WTC11 (cell line): Measurements from ENCODE around the gene OPN1SW. TPM values are rescaled to one million over a fixed set of nuclear protein-coding genes. Genes with fewer than 3 reads are reported as not detected.

Source experiments
- ATAC-seq: fragments of 200-7000 bp; cut with Tn5 transposase; 2 replicates; pipeline ENCODE4 v1.10.0; 2021; ENCODE audit warnings: mild to moderate bottlenecking, moderate library complexity
- CTCF ChIA-PET: fragments of 300-600 bp; sonication (Branson Sonifier 250); formaldehyde crosslinking; loops from one replicate; lab custom pipeline; 2021; ENCODE audit warnings: antibody characterized with exemption; lab: Charles Lee
- POLR2A ChIA-PET: fragments of 350-600 bp; sonication (Branson Sonifier 250); formaldehyde crosslinking; loops from one replicate; lab custom pipeline; 2021; ENCODE audit warnings: antibody characterized with exemption; lab: Charles Lee
- DNase-seq: peaks from one replicate; pipeline ENCODE4 v3.0.0; 2021; ENCODE audit warnings: low spot score
- H3K27ac Mint-ChIP-seq: 2 replicates; pipeline ENCODE4 v1.8.0; 2021; ENCODE audit warnings: mixed read lengths
- H3K27me3 Mint-ChIP-seq: 2 replicates; pipeline ENCODE4 v1.8.0; 2021; ENCODE audit warnings: low read depth, mild to moderate bottlenecking, moderate library complexity, mixed read lengths
- H3K36me3 Mint-ChIP-seq: 2 replicates; pipeline ENCODE4 v1.8.0; 2021; ENCODE audit warnings: mixed read lengths
- H3K4me1 Mint-ChIP-seq: 2 replicates; pipeline ENCODE4 v1.8.0; 2022; ENCODE audit warnings: mixed read lengths
- H3K4me3 Mint-ChIP-seq: 2 replicates; pipeline ENCODE4 v1.8.0; 2021; ENCODE audit warnings: mild to moderate bottlenecking, moderate library complexity, mixed read lengths
- H3K9me3 Mint-ChIP-seq: 2 replicates; pipeline ENCODE4 v1.8.0; 2021; ENCODE audit warnings: mixed read lengths
- ATF1 ChIP-seq: sonication (generic); formaldehyde crosslinking; IDR thresholded peaks from 2 replicates; pipeline ENCODE4 v1.8.1; 2023; ENCODE audit warnings: mild to moderate bottlenecking, moderate library complexity, missing genetic modification reagents
- CREB1 ChIP-seq: sonication (generic); formaldehyde crosslinking; IDR thresholded peaks from 2 replicates; pipeline ENCODE4 v1.8.0; 2023; ENCODE audit warnings: mild to moderate bottlenecking, missing genetic modification reagents
- FOXP1 ChIP-seq: sonication (generic); formaldehyde crosslinking; IDR thresholded peaks from 2 replicates; pipeline ENCODE4 v1.8.0; 2022; ENCODE audit warnings: missing genetic modification reagents, mild to moderate bottlenecking, moderate library complexity, borderline replicate concordance
- GABPB1 ChIP-seq: sonication (generic); formaldehyde crosslinking; IDR thresholded peaks from 2 replicates; pipeline ENCODE4 v1.8.1; 2023; ENCODE audit warnings: mild to moderate bottlenecking, missing genetic modification reagents
- GTF2I ChIP-seq: fragments of 250-450 bp; sonication (Bioruptor Pico); conservative IDR thresholded peaks from 2 replicates; pipeline ENCODE4 v1.4.0; 2021; ENCODE audit warnings: mild to moderate bottlenecking
- PRRX2 ChIP-seq: fragments of 250-450 bp; sonication (Bioruptor Pico); IDR thresholded peaks from 2 replicates; pipeline ENCODE4 v1.8.0; 2021; ENCODE audit warnings: mild to moderate bottlenecking
- TEAD4 ChIP-seq: sonication (generic); formaldehyde crosslinking; IDR thresholded peaks from 2 replicates; pipeline ENCODE4 v1.8.0; 2022; ENCODE audit warnings: mild to moderate bottlenecking, missing genetic modification reagents
- ZNF263 ChIP-seq: sonication (generic); formaldehyde crosslinking; IDR thresholded peaks from 2 replicates; pipeline ENCODE4 v1.8.1; 2022; ENCODE audit warnings: low read depth, mild to moderate bottlenecking, moderate library complexity, missing genetic modification reagents
- total RNA-seq: library from RNA; stranded (reverse); gene quantifications from 3 replicates; pipeline ENCODE4 v1.2.3, GENCODE V29; 2021
- TF ChIP-seq, protein P1 (sequence below): sonication (generic); formaldehyde crosslinking; IDR thresholded peaks from 2 replicates; pipeline ENCODE4 v1.8.0; 2022; ENCODE audit warnings: mild to moderate bottlenecking, missing genetic modification reagents
- TF ChIP-seq, protein P2 (sequence below): sonication (generic); formaldehyde crosslinking; IDR thresholded peaks from 2 replicates; pipeline ENCODE4 v1.8.0; 2022; ENCODE audit warnings: mild to moderate bottlenecking, missing genetic modification reagents
- TF ChIP-seq, protein P3 (sequence below): sonication (generic); formaldehyde crosslinking; IDR thresholded peaks from 2 replicates; pipeline ENCODE4 v1.8.1; 2023; ENCODE audit warnings: mild to moderate bottlenecking, missing genetic modification reagents, moderate library complexity
- TF ChIP-seq, protein P4 (sequence below): sonication (generic); formaldehyde crosslinking; IDR thresholded peaks from 2 replicates; pipeline ENCODE4 v1.8.1; 2022; ENCODE audit warnings: low read depth, mild to moderate bottlenecking, moderate library complexity, missing genetic modification reagents, borderline replicate concordance
- TF ChIP-seq, protein P5 (sequence below): sonication (generic); formaldehyde crosslinking; IDR thresholded peaks from 2 replicates; pipeline ENCODE4 v1.8.1; 2023; ENCODE audit warnings: mild to moderate bottlenecking, missing genetic modification reagents
- TF ChIP-seq, protein P6 (sequence below): sonication (generic); formaldehyde crosslinking; IDR thresholded peaks from 2 replicates; pipeline ENCODE4 v1.8.0; 2022; ENCODE audit warnings: mild to moderate bottlenecking, missing genetic modification reagents

OPN1SW gene
- total RNA-seq, 1 experiment from 2014 or later: not detected

DNA sequence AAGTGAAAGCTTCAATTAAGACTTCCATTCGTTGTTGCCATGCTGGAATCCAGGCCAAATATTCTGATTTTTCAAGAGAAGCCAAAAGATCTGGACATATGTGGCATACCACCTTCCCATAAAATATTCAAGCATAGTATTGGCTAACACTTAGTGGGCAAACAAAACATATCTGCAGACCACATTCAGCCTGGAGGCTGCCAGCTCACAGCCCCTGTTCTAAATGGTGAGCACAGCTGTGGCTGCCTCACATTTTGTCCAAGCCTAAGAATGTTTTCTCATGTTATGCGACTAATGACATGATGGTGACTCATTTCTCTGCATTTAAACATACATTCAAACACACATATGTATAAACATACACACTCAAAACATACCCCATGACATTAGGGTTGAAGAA, 47.0 kb downstream of the OPN1SW start (continued):
- TF ChIP-seq, protein P1, sequence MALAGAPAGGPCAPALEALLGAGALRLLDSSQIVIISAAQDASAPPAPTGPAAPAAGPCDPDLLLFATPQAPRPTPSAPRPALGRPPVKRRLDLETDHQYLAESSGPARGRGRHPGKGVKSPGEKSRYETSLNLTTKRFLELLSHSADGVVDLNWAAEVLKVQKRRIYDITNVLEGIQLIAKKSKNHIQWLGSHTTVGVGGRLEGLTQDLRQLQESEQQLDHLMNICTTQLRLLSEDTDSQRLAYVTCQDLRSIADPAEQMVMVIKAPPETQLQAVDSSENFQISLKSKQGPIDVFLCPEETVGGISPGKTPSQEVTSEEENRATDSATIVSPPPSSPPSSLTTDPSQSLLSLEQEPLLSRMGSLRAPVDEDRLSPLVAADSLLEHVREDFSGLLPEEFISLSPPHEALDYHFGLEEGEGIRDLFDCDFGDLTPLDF: no peak
- TF ChIP-seq, all 79 proteins: peak for 0

DNA sequence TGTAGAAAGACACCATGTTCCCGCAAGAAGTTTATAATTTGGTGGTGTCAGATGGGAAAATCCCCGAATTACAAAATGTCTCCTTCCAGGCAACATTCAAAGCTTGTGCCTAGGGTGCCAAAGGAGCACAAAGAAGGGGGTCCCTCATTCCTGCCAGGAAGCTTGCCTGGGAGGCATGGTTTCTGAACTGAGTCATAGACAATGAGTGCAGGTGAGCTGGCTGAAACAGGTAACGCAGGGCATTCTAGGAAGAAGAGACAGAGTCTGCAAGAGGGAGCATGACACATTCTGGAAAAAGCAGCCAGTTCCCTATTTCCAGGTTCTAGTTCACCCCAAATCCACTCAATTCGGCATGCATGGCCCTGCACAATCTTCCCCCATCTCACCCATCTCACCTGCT, 48.4 kb downstream of the OPN1SW start:
- H3K9me3 Mint-ChIP-seq: no peaks in the 10 kb centered on the region
- H3K4me3 Mint-ChIP-seq: no peak overlapping the region
- no peak overlapping the region for H3K27ac Mint-ChIP-seq
- no peak for DNase-seq
- H3K27me3 Mint-ChIP-seq: peaks cover 13% of the 10 kb centered on the region
- no peaks in the 10 kb centered on the region for H3K36me3 Mint-ChIP-seq
- no peaks in the 10 kb centered on the region for H3K4me1 Mint-ChIP-seq
- ATAC-seq: no peak
- POLR2A ChIA-PET: no interaction called here
- CTCF ChIA-PET: no interaction called here
- TF ChIP-seq ATF1 (CRISPR knock-in tag) (no peak), FOXP1 (CRISPR knock-in tag) (no peak), ZNF263 (CRISPR knock-in tag) (no peak), GABPB1 (no peak), CREB1 (CRISPR knock-in tag) (no peak), TEAD4 (CRISPR knock-in tag) (no peak), GTF2I (CRISPR knock-in tag) (no peak)
- TF ChIP-seq, protein P2, sequence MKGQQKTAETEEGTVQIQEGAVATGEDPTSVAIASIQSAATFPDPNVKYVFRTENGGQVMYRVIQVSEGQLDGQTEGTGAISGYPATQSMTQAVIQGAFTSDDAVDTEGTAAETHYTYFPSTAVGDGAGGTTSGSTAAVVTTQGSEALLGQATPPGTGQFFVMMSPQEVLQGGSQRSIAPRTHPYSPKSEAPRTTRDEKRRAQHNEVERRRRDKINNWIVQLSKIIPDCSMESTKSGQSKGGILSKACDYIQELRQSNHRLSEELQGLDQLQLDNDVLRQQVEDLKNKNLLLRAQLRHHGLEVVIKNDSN (CRISPR knock-in tag): no peak
- TF ChIP-seq, protein P1: no peak
- TF ChIP-seq, protein P3, sequence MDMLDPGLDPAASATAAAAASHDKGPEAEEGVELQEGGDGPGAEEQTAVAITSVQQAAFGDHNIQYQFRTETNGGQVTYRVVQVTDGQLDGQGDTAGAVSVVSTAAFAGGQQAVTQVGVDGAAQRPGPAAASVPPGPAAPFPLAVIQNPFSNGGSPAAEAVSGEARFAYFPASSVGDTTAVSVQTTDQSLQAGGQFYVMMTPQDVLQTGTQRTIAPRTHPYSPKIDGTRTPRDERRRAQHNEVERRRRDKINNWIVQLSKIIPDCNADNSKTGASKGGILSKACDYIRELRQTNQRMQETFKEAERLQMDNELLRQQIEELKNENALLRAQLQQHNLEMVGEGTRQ (CRISPR knock-in tag): no peak
- TF ChIP-seq, protein P4, sequence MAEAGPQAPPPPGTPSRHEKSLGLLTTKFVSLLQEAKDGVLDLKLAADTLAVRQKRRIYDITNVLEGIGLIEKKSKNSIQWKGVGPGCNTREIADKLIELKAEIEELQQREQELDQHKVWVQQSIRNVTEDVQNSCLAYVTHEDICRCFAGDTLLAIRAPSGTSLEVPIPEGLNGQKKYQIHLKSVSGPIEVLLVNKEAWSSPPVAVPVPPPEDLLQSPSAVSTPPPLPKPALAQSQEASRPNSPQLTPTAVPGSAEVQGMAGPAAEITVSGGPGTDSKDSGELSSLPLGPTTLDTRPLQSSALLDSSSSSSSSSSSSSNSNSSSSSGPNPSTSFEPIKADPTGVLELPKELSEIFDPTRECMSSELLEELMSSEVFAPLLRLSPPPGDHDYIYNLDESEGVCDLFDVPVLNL (CRISPR knock-in tag): no peak
- TF ChIP-seq, protein P5, sequence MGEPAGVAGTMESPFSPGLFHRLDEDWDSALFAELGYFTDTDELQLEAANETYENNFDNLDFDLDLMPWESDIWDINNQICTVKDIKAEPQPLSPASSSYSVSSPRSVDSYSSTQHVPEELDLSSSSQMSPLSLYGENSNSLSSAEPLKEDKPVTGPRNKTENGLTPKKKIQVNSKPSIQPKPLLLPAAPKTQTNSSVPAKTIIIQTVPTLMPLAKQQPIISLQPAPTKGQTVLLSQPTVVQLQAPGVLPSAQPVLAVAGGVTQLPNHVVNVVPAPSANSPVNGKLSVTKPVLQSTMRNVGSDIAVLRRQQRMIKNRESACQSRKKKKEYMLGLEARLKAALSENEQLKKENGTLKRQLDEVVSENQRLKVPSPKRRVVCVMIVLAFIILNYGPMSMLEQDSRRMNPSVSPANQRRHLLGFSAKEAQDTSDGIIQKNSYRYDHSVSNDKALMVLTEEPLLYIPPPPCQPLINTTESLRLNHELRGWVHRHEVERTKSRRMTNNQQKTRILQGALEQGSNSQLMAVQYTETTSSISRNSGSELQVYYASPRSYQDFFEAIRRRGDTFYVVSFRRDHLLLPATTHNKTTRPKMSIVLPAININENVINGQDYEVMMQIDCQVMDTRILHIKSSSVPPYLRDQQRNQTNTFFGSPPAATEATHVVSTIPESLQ (CRISPR knock-in tag): no peak
- TF ChIP-seq, protein P6, sequence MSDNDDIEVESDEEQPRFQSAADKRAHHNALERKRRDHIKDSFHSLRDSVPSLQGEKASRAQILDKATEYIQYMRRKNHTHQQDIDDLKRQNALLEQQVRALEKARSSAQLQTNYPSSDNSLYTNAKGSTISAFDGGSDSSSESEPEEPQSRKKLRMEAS (CRISPR knock-in tag): no peak
- TF ChIP-seq, all 79 proteins: peak for 0

DNA sequence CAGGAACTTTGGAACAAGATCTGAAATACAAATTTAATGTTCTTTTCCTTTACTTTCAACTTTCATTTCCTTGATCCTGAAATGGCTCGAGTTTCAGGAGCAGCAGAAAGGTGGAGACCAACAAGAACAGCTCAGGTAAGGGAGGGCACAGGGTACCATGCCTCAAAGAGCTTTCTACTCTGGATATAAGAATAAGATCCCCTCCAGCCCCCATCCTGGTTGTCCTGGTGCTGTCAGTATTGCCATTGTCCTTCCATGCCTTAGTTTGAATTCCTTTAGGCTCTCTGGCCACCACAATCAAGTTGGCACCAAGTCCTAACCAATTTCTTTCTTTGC, 48.9 kb downstream of the OPN1SW start:
- H3K4me1 Mint-ChIP-seq: no peaks in the 10 kb centered on the region
- CTCF ChIA-PET: interaction anchor here (1.0 kb wide), 1 partner anchor 12 kb away, joined by 3 read pairs; the partner anchor contains the start of gene CALU
- POLR2A ChIA-PET: no interaction called here
- H3K27ac Mint-ChIP-seq: no peak overlapping the region
- no peaks in the 10 kb centered on the region for H3K9me3 Mint-ChIP-seq
- H3K27me3 Mint-ChIP-seq: peaks cover 13% of the 10 kb centered on the region
- H3K36me3 Mint-ChIP-seq: no peaks in the 10 kb centered on the region
- H3K4me3 Mint-ChIP-seq: no peak overlapping the region
- no peak for TF ChIP-seq ATF1 (CRISPR knock-in tag)
- no peak for TF ChIP-seq PRRX2 (CRISPR knock-in tag)
- no peak for DNase-seq
- ATAC-seq: no peak
